Neuronal stem cell (in vitro differentiated cells): ENCODE data around the gene CAMK1G.

ENCODE experiments used
- DNase-seq: peaks from one replicate; pipeline ENCODE4 v3.0.0-alpha.2; 2013; ENCODE audit warnings: low spot score
- H2AFZ ChIP-seq: one replicate; pipeline ENCODE4 v1.6.1; 2013; ENCODE audit warnings: mild to moderate bottlenecking, low read length, inconsistent platforms
- H2AK5ac ChIP-seq: 2 replicates; pipeline ENCODE4 v1.6.1; 2013; ENCODE audit warnings: low read depth, mild to moderate bottlenecking, inconsistent platforms, low read length, moderate library complexity, mixed read lengths
- H2BK120ac ChIP-seq: 2 replicates; pipeline ENCODE4 v1.6.1; 2013; ENCODE audit warnings: low read depth, mild to moderate bottlenecking, inconsistent platforms, low read length, moderate library complexity, mixed read lengths
- H2BK12ac ChIP-seq: one replicate; pipeline ENCODE4 v1.6.1; 2013; ENCODE audit warnings: low read length, inconsistent platforms
- H2BK15ac ChIP-seq: 2 replicates; pipeline ENCODE4 v1.6.1; 2013; ENCODE audit warnings: mild to moderate bottlenecking, low read length, inconsistent platforms, mixed read lengths
- H2BK5ac ChIP-seq: one replicate; pipeline ENCODE4 v1.6.1; 2013; ENCODE audit warnings: inconsistent platforms, mild to moderate bottlenecking, low read length, moderate library complexity
- H3K14ac ChIP-seq: one replicate; pipeline ENCODE4 v1.6.1; 2013; ENCODE audit warnings: low read length, inconsistent platforms
- H3K18ac ChIP-seq: 2 replicates; pipeline ENCODE4 v1.6.1; 2013; ENCODE audit warnings: low read length, inconsistent platforms
- H3K23ac ChIP-seq: 2 replicates; pipeline ENCODE4 v1.6.1; 2013; ENCODE audit warnings: low read depth, mild to moderate bottlenecking, mixed read lengths, low read length, inconsistent platforms; ENCODE audit not compliant: poor library complexity
- H3K27ac ChIP-seq: replicated peaks from 3 replicates; pipeline ENCODE4 v1.5.1; 2013; ENCODE audit warnings: low read length, inconsistent platforms
- H3K27me3 ChIP-seq, 3 experiments: 2 replicates each; pipeline ENCODE4 v1.6.1; 2013; ENCODE audit warnings: low read length in 3 of 3, mild to moderate bottlenecking in 2 of 3, inconsistent platforms in 1 of 3, low read depth in 1 of 3, mixed read lengths in 1 of 3, moderate library complexity in 1 of 3; ENCODE audit not compliant: control insufficient read depth in 3 of 3, insufficient read depth in 3 of 3
- H3K36me3 ChIP-seq, 2 donors: replicated peaks in 1 of 2; 2 replicates each; pipeline ENCODE4 v1.6.1; 2013; ENCODE audit warnings: low read length in 2 of 2; ENCODE audit not compliant: control insufficient read depth in 2 of 2, insufficient read depth in 2 of 2
- H3K4ac ChIP-seq: 2 replicates; pipeline ENCODE4 v1.6.1; 2013; ENCODE audit warnings: inconsistent platforms, mild to moderate bottlenecking, low read length, moderate library complexity
- H3K4me1 ChIP-seq, 2 donors: 1 replicate in 1 of 2; 2 replicates in 1 of 2; pipeline ENCODE4 v1.6.1; 2013; ENCODE audit warnings: low read length in 2 of 2, low read depth in 1 of 2; ENCODE audit not compliant: control insufficient read depth in 2 of 2, insufficient read depth in 1 of 2
- H3K4me2 ChIP-seq: one replicate; pipeline ENCODE4 v1.6.1; 2013; ENCODE audit warnings: mild to moderate bottlenecking, low read length, inconsistent platforms; ENCODE audit not compliant: insufficient read depth, poor library complexity, severe bottlenecking
- H3K4me3 ChIP-seq, 2 donors: 2 replicates each; pipeline ENCODE4 v1.5.1; 2013; ENCODE audit warnings: low read length in 2 of 2, mild to moderate bottlenecking in 2 of 2, inconsistent platforms in 1 of 2, moderate library complexity in 1 of 2
- H3K79me1 ChIP-seq: one replicate; pipeline ENCODE4 v1.6.1; 2013; ENCODE audit warnings: low read depth, mild to moderate bottlenecking, inconsistent platforms, low read length, moderate library complexity
- H3K9ac ChIP-seq: one replicate; pipeline ENCODE4 v1.6.1; 2013; ENCODE audit warnings: mild to moderate bottlenecking, low read depth, low read length, inconsistent platforms; ENCODE audit not compliant: poor library complexity
- H3K9me3 ChIP-seq, 2 donors: replicated peaks in 1 of 2; 2 replicates each; pipeline versions ENCODE3 to v1.6.1; 2013; ENCODE audit warnings: low read length in 2 of 2, mild to moderate bottlenecking in 2 of 2, inconsistent platforms in 1 of 2, low read depth in 1 of 2, mixed read lengths in 1 of 2, moderate library complexity in 1 of 2; ENCODE audit not compliant: control insufficient read depth in 2 of 2, insufficient read depth in 1 of 2
- H4K8ac ChIP-seq: one replicate; pipeline ENCODE4 v1.6.1; 2013; ENCODE audit warnings: low read depth, mild to moderate bottlenecking, inconsistent platforms, low read length, moderate library complexity
- H4K91ac ChIP-seq: one replicate; pipeline ENCODE4 v1.6.1; 2013; ENCODE audit warnings: low read length, low read depth, mild to moderate bottlenecking, inconsistent platforms; ENCODE audit not compliant: poor library complexity
- WGBS, 2 donors: extraction: QIAGEN DNeasy Blood & Tissue Kit; methylation state at CpG; one replicate each; pipeline ENCODE4 v1.1.7; 2013; ENCODE audit warnings: missing lambda C conversion rate in 2 of 2, mixed read lengths in 1 of 2; ENCODE audit not compliant: insufficient read length in 2 of 2, insufficient replicate concordance in 1 of 2; ENCODE audit errors: extremely low coverage in 2 of 2; 5-methylcytosine and 5-hydroxymethylcytosine counted together

Gene CAMK1G

DNA sequence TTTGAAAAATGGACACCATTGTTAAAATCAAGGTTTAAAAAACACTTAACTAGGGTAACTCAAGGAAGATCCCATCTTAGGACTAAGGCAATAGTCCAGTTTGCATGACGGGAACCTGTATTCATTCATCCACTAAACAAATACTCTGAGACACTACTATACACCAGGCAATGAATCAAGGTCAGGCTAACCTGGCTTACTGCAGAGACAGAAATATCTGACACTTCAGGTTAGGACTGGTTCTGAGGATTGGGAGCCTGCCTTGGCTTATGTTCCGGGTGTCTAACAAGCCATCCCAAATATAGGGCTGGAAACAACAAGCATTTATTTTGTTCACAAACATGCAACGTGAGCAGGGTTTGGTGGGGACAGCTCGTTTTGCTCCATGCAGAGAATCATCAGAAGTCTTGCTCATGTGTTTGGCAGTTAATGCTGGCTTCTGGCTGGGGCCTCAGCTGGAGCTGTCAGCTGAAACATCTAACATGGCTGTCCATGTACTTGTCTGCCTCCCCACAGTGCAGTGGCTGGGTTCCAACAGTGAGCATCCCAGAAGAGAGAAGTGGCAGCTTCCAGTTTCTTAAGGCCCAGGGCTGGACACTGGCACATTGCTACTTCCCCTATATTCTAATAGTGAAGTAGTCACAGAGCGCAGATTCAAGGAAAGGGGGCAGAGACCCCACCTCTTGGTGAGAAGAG, 37.0 kb upstream of the CAMK1G start:
- no peak overlapping the region for H2BK15ac ChIP-seq
- DNase-seq: no peak
- no peak overlapping the region for H2AFZ ChIP-seq
- H3K4me3 ChIP-seq: no peak overlapping the region
- H4K8ac ChIP-seq: no peak overlapping the region
- H3K27ac ChIP-seq: no peak overlapping the region
- no peak overlapping the region for H2BK5ac ChIP-seq
- no peak overlapping the region for H4K91ac ChIP-seq
- H3K4me1 ChIP-seq: peaks cover 0 to 4% of the 10 kb centered on the region in 2 donors
- H3K14ac ChIP-seq: no peak overlapping the region
- no peaks in the 10 kb centered on the region for H3K9me3 ChIP-seq
- H2BK12ac ChIP-seq: no peak overlapping the region
- no peak overlapping the region for H3K4me2 ChIP-seq
- no peak overlapping the region for H3K18ac ChIP-seq
- H3K36me3 ChIP-seq: no peaks in the 10 kb centered on the region
- H2AK5ac ChIP-seq: no peak overlapping the region
- no peaks in the 10 kb centered on the region for H3K27me3 ChIP-seq
- H3K79me1 ChIP-seq: no peaks in the 10 kb centered on the region
- H3K4ac ChIP-seq: no peak overlapping the region
- WGBS, 2 donors: no CpG with 5 or more reads among the region's 5 CpGs
- no peak overlapping the region for H3K23ac ChIP-seq
- H3K9ac ChIP-seq: no peak overlapping the region
- H2BK120ac ChIP-seq: no peak overlapping the region

DNA sequence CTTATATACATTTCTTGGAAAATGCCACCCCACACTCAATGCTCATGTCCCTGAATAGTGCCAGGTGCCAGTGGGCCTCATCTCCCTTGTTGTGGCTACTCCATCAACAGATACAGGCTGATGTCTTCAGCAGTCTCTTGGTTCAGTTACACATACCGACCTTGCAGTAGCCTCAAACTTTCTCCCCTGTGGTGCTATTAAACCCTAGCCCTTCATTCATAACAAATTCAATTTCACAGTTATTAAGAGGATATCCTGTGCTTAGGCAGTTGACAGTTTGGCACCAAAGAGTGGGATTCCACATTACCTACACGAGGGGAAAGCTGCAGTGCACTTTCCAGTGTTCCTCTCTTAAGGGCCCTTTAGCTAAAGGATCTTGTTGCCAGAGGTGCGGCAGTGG, 35.9 kb upstream of the CAMK1G start:
- H3K18ac ChIP-seq: no peak overlapping the region
- no peak overlapping the region for H4K8ac ChIP-seq

DNA sequence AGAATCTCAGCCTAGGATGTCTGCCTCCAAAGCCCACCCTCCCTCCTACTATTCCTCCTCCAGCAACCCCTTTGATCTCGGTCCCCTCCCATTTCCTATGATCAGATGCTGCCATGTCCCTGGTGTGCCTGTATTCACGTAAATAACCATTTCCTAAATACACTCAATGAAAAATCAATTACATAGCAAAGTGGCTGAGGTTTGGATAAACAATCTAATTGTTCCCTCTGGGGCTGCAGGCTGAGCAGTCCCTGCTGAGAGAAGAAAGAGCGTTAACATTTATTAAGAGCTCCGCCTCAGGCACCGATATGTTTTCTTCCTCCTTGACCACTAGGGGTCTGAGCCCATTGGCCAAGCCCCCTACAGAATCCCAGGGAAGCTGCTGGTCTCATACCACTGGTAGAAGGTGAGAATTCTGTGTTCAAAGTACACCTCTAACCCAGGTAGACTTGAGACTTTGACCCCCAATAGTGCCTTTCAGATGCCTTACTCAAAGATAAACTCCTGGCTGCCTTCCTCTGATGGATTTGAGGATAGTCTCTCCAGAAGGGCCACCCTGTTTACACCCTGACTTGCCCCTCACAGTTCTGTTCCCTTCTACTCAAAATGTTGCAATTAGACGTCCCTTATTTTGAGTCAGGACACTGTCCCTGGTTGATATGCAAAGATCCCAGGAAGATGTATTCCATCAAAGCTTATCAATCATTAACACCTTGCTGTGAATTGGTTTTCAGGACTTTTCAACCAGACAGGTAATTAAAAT, 33.9 kb upstream of the CAMK1G start:
- no peak overlapping the region for H3K9ac ChIP-seq
- H3K14ac ChIP-seq: no peak overlapping the region
- H4K8ac ChIP-seq: no peak overlapping the region
- no peak overlapping the region for H3K4me3 ChIP-seq
- H2BK5ac ChIP-seq: no peak overlapping the region
- no peak overlapping the region for H3K4ac ChIP-seq
- H3K4me1 ChIP-seq: peaks cover 0 to 4% of the 10 kb centered on the region in 2 donors
- H3K27me3 ChIP-seq: no peaks in the 10 kb centered on the region
- no peaks in the 10 kb centered on the region for H3K36me3 ChIP-seq
- no peak overlapping the region for H2BK120ac ChIP-seq
- H2BK15ac ChIP-seq: no peak overlapping the region
- DNase-seq: no peak
- no peak overlapping the region for H3K23ac ChIP-seq
- no CpG with 5 or more reads among the region's 6 CpGs for WGBS, 2 donors
- H2AFZ ChIP-seq: no peak overlapping the region
- no peaks in the 10 kb centered on the region for H3K79me1 ChIP-seq
- H4K91ac ChIP-seq: no peak overlapping the region
- H3K9me3 ChIP-seq: no peaks in the 10 kb centered on the region
- H3K27ac ChIP-seq: no peak overlapping the region
- H2BK12ac ChIP-seq: no peak overlapping the region
- no peak overlapping the region for H3K18ac ChIP-seq
- H3K4me2 ChIP-seq: no peak overlapping the region
- no peak overlapping the region for H2AK5ac ChIP-seq

More for the DNA sequence above, 35.9 kb upstream of the CAMK1G start:
- Histone ChIP-seq H3K27ac (no peak overlapping the region), H2BK12ac (no peak overlapping the region), H3K9ac (no peak overlapping the region), H2AFZ (no peak overlapping the region), H3K36me3 (no peaks in the 10 kb centered on the region), H3K4me3 (no peak overlapping the region), H3K4me1 (peaks cover 0 to 4% of the 10 kb centered on the region in 2 donors), H3K23ac (no peak overlapping the region), H4K91ac (no peak overlapping the region), H2AK5ac (no peak overlapping the region), H3K4me2 (no peak overlapping the region), H3K14ac (no peak overlapping the region), H3K4ac (no peak overlapping the region), H2BK120ac (no peak overlapping the region), H3K27me3 (no peaks in the 10 kb centered on the region), H2BK5ac (no peak overlapping the region), H3K79me1 (no peaks in the 10 kb centered on the region), H3K9me3 (no peaks in the 10 kb centered on the region), H2BK15ac (no peak overlapping the region)
- no peak for DNase-seq
- WGBS, 2 donors: no CpG with 5 or more reads among the region's 3 CpGs

DNA sequence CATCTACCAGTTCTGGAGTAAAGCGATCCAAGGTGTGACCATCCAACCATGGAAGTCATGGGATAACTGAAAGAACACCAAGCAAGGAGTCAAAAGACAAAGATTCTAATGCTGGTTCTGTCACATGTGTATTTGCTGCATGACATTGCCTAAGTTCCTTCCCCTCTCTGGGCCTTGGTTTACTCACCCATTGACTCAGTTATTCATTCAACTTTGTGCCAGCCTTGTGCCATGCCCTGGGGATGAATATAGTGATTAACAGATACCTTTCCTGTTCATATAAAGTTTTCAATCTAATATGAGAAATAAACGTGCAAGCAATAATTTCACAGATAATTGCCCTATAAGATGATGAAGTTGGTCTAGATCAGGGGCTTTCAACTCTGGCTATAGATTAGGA, 33.0 kb upstream of the CAMK1G start:
- H4K8ac ChIP-seq: no peak overlapping the region
- no peak overlapping the region for H3K23ac ChIP-seq
- no peak for DNase-seq
- no peak overlapping the region for H3K4ac ChIP-seq
- H3K9ac ChIP-seq: no peak overlapping the region
- no peak overlapping the region for H3K18ac ChIP-seq
- H3K9me3 ChIP-seq: no peaks in the 10 kb centered on the region
- no peaks in the 10 kb centered on the region for H3K79me1 ChIP-seq
- no peaks in the 10 kb centered on the region for H3K36me3 ChIP-seq
- no peak overlapping the region for H2AFZ ChIP-seq
- no peak overlapping the region for H2BK15ac ChIP-seq
- no peak overlapping the region for H4K91ac ChIP-seq
- no peak overlapping the region for H2BK120ac ChIP-seq
- H2BK12ac ChIP-seq: no peak overlapping the region
- H2AK5ac ChIP-seq: no peak overlapping the region
- no peak overlapping the region for H3K14ac ChIP-seq
- H3K4me1 ChIP-seq: peaks cover 0 to 7% of the 10 kb centered on the region in 2 donors
- H2BK5ac ChIP-seq: no peak overlapping the region
- H3K27ac ChIP-seq: no peak overlapping the region
- WGBS, 2 donors: no CpG with 5 or more reads among the region's 2 CpGs
- H3K4me2 ChIP-seq: no peak overlapping the region
- H3K4me3 ChIP-seq: no peak overlapping the region
- H3K27me3 ChIP-seq: no peaks in the 10 kb centered on the region
